Ramos (cell line): Measurements from ENCODE around the gene ABCG4.
"Not testable (repeated sequence)": the region's sequence is repeated elsewhere in the genome, so short reads cannot be mapped to it uniquely, and the experiment has no call there.

Source experiments
- in situ Hi-C: fragments of 300-500 bp; cut with MboI; formaldehyde crosslinking; loops from one replicate; pipeline ENCODE4 v1.14.3; 2022; ENCODE audit warnings: low sequenced_read_pairs; ENCODE audit not compliant: unreplicated experiment

Gene ABCG4

GRCh38 chr11:119149018-119149785, at the start of gene ABCG4:
ABCG4 (plus strand) TSS chr11:119149052; CDS start chr11:119149966, 914 bp downstream.
- in situ Hi-C loops, result no loop called here

- in situ Hi-C loops, result no loop called here
Measured at GRCh38 chr11:119099711-119100110, 49.1 kb upstream of the ABCG4 start.

GRCh38 chr11:119100246-119100970, 48.4 kb upstream of the ABCG4 start:
- in situ Hi-C loops, result no loop called here

GRCh38 chr11:119100994-119101758, 47.7 kb upstream of the ABCG4 start:
- in situ Hi-C loops, result no loop called here

GRCh38 chr11:119101759-119102423, 47.0 kb upstream of the ABCG4 start, which contains the start of gene DPAGT1:
DPAGT1 (minus strand) TSS chr11:119101853; CDS start chr11:119101655, 198 bp downstream.
- in situ Hi-C loops, result no loop called here

GRCh38 chr11:119103161-119103664, 45.6 kb upstream of the ABCG4 start:
- in situ Hi-C loops, result not testable (repeated sequence)

GRCh38 chr11:119103793-119104192, 45.1 kb upstream of the ABCG4 start:
- in situ Hi-C loops, result no loop called here

- in situ Hi-C loops, result no loop called here
Measured at GRCh38 chr11:119106564-119107537, 42.0 kb upstream of the ABCG4 start, which contains the start of gene C2CD2L. C2CD2L (plus strand) TSS chr11:119107344; CDS start chr11:119107742, 398 bp downstream.

- in situ Hi-C loops, result no loop called here
Measured at GRCh38 chr11:119107538-119108145, 41.2 kb upstream of the ABCG4 start.

GRCh38 chr11:119108146-119108856, 40.6 kb upstream of the ABCG4 start:
- in situ Hi-C loops, result no loop called here

- in situ Hi-C loops, result no loop called here
Measured at GRCh38 chr11:119108857-119109221, 40.0 kb upstream of the ABCG4 start.

GRCh38 chr11:119109843-119110242, 39.0 kb upstream of the ABCG4 start:
- in situ Hi-C loops, result no loop called here

GRCh38 chr11:119110439-119110838, 38.4 kb upstream of the ABCG4 start:
- in situ Hi-C loops, result no loop called here

GRCh38 chr11:119111361-119111925, 37.4 kb upstream of the ABCG4 start:
- in situ Hi-C loops, result no loop called here

- in situ Hi-C loops, result no loop called here
Measured at GRCh38 chr11:119112314-119113020, 36.4 kb upstream of the ABCG4 start.

GRCh38 chr11:119113716-119114115, 35.1 kb upstream of the ABCG4 start:
- in situ Hi-C loops, result no loop called here

- in situ Hi-C loops, result no loop called here
Measured at GRCh38 chr11:119114351-119114750, 34.5 kb upstream of the ABCG4 start.
